HL-60 (cell line): ENCODE results near the gene PNPLA2.

Experiments used
- DNase-seq, 2 experiments: peaks; one replicate each; pipeline ENCODE4 v3.0.0-alpha.2; 2010 to 2020; ENCODE audit warnings: low read depth in 1 of 2, low spot score in 1 of 2
- H3K27ac ChIP-seq: fragments of 250-450 bp; sonication (Bioruptor Pico); replicated peaks from 2 replicates; pipeline ENCODE4 v1.5.1; 2020; ENCODE audit warnings: mild to moderate bottlenecking, moderate library complexity
- H3K27me3 ChIP-seq: fragments of 250-450 bp; sonication (Bioruptor Pico); 2 replicates; pipeline ENCODE4 v1.5.1; 2021; ENCODE audit warnings: mild to moderate bottlenecking, moderate library complexity; ENCODE audit not compliant: insufficient read depth, poor library complexity, severe bottlenecking
- H3K4me3 ChIP-seq: replicated peaks from 2 replicates; pipeline ENCODE4 v1.5.1; 2011; ENCODE audit warnings: mild to moderate bottlenecking, control low read depth, low read length; ENCODE audit not compliant: insufficient read depth
- GABPA ChIP-seq: IDR thresholded peaks from 2 replicates; pipeline ENCODE4 v1.6.1; 2012; ENCODE audit warnings: low read depth
- POLR2AphosphoS5 ChIP-seq: IDR thresholded peaks from 2 replicates; pipeline ENCODE4 v1.6.1; 2012; ENCODE audit warnings: low read depth
- SPI1 ChIP-seq: IDR thresholded peaks from 2 replicates; pipeline ENCODE4 v1.6.1; 2012; ENCODE audit warnings: low read depth, mild to moderate bottlenecking, borderline replicate concordance
- TF ChIP-seq, protein P1 (sequence below): IDR thresholded peaks from 2 replicates; pipeline ENCODE4 v1.6.1; 2012; ENCODE audit warnings: low read depth; ENCODE audit not compliant: insufficient replicate concordance
- TF ChIP-seq, protein P2 (sequence below): IDR thresholded peaks from one replicate; pipeline ENCODE4 v1.5.1; 2011; ENCODE audit warnings: low read length, control low read depth, inconsistent platforms; ENCODE audit not compliant: insufficient read depth

PNPLA2 gene

DNA sequence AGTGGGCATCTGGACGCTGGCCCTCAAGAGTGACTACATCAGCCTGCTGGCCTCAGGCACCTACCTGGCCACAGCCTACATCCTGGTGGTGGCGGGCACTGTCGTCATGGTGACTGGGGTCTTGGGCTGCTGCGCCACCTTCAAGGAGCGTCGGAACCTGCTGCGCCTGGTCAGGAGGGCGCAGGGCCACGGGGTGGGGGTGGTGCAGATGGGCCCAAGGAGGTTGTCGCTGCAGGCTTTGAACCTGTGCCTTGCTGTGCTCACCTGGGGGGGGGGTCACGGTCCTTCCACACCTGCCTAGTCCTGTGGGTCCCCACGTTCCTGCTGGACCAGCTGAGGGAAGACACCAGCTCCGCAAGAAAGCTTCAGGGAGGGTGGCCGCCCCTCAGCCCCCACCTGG, 17.6 kb downstream of the PNPLA2 start:
- no peak overlapping the region for H3K4me3 ChIP-seq
- TF ChIP-seq GABPA (no peak), SPI1 (no peak), POLR2AphosphoS5 (no peak)
- TF ChIP-seq, protein P1, sequence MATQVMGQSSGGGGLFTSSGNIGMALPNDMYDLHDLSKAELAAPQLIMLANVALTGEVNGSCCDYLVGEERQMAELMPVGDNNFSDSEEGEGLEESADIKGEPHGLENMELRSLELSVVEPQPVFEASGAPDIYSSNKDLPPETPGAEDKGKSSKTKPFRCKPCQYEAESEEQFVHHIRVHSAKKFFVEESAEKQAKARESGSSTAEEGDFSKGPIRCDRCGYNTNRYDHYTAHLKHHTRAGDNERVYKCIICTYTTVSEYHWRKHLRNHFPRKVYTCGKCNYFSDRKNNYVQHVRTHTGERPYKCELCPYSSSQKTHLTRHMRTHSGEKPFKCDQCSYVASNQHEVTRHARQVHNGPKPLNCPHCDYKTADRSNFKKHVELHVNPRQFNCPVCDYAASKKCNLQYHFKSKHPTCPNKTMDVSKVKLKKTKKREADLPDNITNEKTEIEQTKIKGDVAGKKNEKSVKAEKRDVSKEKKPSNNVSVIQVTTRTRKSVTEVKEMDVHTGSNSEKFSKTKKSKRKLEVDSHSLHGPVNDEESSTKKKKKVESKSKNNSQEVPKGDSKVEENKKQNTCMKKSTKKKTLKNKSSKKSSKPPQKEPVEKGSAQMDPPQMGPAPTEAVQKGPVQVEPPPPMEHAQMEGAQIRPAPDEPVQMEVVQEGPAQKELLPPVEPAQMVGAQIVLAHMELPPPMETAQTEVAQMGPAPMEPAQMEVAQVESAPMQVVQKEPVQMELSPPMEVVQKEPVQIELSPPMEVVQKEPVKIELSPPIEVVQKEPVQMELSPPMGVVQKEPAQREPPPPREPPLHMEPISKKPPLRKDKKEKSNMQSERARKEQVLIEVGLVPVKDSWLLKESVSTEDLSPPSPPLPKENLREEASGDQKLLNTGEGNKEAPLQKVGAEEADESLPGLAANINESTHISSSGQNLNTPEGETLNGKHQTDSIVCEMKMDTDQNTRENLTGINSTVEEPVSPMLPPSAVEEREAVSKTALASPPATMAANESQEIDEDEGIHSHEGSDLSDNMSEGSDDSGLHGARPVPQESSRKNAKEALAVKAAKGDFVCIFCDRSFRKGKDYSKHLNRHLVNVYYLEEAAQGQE: no peak
- TF ChIP-seq, protein P2, sequence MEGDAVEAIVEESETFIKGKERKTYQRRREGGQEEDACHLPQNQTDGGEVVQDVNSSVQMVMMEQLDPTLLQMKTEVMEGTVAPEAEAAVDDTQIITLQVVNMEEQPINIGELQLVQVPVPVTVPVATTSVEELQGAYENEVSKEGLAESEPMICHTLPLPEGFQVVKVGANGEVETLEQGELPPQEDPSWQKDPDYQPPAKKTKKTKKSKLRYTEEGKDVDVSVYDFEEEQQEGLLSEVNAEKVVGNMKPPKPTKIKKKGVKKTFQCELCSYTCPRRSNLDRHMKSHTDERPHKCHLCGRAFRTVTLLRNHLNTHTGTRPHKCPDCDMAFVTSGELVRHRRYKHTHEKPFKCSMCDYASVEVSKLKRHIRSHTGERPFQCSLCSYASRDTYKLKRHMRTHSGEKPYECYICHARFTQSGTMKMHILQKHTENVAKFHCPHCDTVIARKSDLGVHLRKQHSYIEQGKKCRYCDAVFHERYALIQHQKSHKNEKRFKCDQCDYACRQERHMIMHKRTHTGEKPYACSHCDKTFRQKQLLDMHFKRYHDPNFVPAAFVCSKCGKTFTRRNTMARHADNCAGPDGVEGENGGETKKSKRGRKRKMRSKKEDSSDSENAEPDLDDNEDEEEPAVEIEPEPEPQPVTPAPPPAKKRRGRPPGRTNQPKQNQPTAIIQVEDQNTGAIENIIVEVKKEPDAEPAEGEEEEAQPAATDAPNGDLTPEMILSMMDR: no peak
- H3K27me3 ChIP-seq: no peaks in the 10 kb centered on the region
- no peak overlapping the region for H3K27ac ChIP-seq
- DNase-seq: no peak

DNA sequence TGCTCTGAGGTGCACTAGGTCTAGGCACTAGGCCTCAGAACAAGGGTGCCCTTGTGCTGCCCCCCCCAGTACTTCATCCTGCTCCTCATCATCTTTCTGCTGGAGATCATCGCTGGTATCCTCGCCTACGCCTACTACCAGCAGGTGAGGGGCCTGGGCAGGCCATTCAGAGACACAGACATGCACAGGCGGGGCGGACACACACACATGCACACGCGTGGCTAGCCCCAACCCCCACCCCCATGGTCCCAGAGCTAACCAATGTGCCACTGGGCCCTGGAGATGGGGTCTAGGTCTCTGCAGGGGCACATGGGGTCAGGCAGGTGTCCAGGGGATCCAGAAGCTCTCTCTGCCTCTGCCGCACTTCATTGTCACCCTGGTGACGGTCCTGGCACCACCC, 18.0 kb downstream of the PNPLA2 start:
- H3K27me3 ChIP-seq: no peaks in the 10 kb centered on the region
- H3K4me3 ChIP-seq: no peak overlapping the region
- no peak for TF ChIP-seq GABPA
- peak; percentile 42; the same call in 1 of the 2 replicates for TF ChIP-seq POLR2AphosphoS5
- TF ChIP-seq, protein P1: no peak
- DNase-seq: no peak
- no peak overlapping the region for H3K27ac ChIP-seq

DNA sequence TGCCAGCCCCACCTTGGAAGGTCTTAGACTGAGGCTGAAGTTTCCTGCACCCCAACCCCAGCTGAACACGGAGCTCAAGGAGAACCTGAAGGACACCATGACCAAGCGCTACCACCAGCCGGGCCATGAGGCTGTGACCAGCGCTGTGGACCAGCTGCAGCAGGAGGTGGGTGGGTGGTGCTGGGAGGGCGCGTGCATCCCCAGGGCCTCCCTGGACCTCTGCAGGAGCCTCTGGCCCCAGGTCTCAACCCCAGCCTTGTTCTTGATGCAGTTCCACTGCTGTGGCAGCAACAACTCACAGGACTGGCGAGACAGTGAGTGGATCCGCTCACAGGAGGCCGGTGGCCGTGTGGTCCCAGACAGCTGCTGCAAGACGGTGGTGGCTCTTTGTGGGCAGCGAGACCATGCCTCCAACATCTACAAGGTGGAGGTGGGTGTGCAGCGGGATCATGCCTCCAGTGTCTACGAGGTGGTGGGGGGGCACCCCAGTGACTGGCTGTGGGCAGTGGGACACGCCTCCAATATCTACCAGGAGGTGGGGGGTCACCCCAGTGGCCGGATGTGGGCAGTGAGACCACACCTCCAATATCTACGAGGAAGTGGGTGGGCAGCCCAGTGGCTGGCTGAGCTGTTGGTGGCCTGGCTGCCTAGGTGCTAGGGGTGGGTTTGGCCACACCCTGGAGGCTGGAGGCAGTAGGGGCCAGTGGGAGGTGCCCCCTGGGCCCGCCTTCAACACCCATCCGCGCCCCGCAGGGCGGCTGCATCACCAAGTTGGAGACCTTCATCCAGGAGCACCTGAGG, 18.7 kb downstream of the PNPLA2 start:
- TF ChIP-seq, protein P2: no peak
- TF ChIP-seq POLR2AphosphoS5 (no peak), SPI1 (no peak), GABPA (no peak)
- TF ChIP-seq, protein P1: no peak
- DNase-seq: no peak
- Histone ChIP-seq H3K27ac (no peak overlapping the region), H3K4me3 (no peak overlapping the region), H3K27me3 (no peaks in the 10 kb centered on the region)
